Left ventricle myocardium inferior (tissue), 1 donor: ENCODE results near the gene HNMT. TPM values are rescaled to one million over a fixed set of nuclear protein-coding genes. Genes with fewer than 3 reads are reported as not detected.
"Not testable (repeated sequence)": the region's sequence is repeated elsewhere in the genome, so short reads cannot be mapped to it uniquely, and the experiment has no call there.

Experiments
- DNase-seq: peaks from one replicate; pipeline ENCODE4 v3.0.0-alpha.2; 2020
- H3K27ac ChIP-seq: fragments of 200-600 bp; replicated peaks from 2 replicates; pipeline ENCODE4 v1.8.0; 2021
- H3K27me3 ChIP-seq: fragments of 200-600 bp; 2 replicates; pipeline ENCODE4 v1.8.0; 2021; ENCODE audit warnings: low read depth
- H3K36me3 ChIP-seq: fragments of 200-600 bp; 2 replicates; pipeline ENCODE4 v1.8.0; 2021
- H3K4me1 ChIP-seq: fragments of 200-600 bp; 2 replicates; pipeline ENCODE4 v1.8.0; 2021
- H3K4me3 ChIP-seq: fragments of 200-600 bp; 2 replicates; pipeline ENCODE4 v1.8.0; 2021; ENCODE audit warnings: mild to moderate bottlenecking, moderate library complexity
- H3K9me3 ChIP-seq: fragments of 200-600 bp; replicated peaks from 2 replicates; pipeline ENCODE4 v1.8.0; 2021
- CTCF ChIP-seq: fragments of 200-600 bp; IDR thresholded peaks from 2 replicates; pipeline ENCODE4 v1.8.0; 2021; ENCODE audit warnings: antibody characterized with exemption, mild to moderate bottlenecking, borderline replicate concordance
- intact Hi-C: fragments of 100-400 bp; cut with micrococcal nuclease; formaldehyde crosslinking; loops from one replicate; pipeline ENCODE4 v1.11.0; 2022
- long read RNA-seq: library from polyadenylated mRNA; unstranded; transcript quantifications from one replicate; pipeline ENCODE4 v2.0.0, GENCODE V29; 2021
- total RNA-seq: library from RNA; stranded (reverse); fragmentation: NEBNext Ultra II Directional; extraction: Animal tissue kit (Norgen Biotek cat#: 25700); gene quantifications from one replicate; pipeline ENCODE4 v1.2.1, GENCODE V29; 2021
- donor health status: DM: no; HTN: yes; CAD: no; lungs with severe emphysema.

The HNMT gene
- 11.7 TPM for total RNA-seq
- long read RNA-seq, transcript HNMT-202 (6 exons, 3,295 nt) = major isoform, 7 of 7 reads
- long read RNA-seq, partial matches to known transcripts = 0 of 7 reads
- long read RNA-seq, other reads (novel, unspliced or antisense) = 0 of 7 reads

DNA sequence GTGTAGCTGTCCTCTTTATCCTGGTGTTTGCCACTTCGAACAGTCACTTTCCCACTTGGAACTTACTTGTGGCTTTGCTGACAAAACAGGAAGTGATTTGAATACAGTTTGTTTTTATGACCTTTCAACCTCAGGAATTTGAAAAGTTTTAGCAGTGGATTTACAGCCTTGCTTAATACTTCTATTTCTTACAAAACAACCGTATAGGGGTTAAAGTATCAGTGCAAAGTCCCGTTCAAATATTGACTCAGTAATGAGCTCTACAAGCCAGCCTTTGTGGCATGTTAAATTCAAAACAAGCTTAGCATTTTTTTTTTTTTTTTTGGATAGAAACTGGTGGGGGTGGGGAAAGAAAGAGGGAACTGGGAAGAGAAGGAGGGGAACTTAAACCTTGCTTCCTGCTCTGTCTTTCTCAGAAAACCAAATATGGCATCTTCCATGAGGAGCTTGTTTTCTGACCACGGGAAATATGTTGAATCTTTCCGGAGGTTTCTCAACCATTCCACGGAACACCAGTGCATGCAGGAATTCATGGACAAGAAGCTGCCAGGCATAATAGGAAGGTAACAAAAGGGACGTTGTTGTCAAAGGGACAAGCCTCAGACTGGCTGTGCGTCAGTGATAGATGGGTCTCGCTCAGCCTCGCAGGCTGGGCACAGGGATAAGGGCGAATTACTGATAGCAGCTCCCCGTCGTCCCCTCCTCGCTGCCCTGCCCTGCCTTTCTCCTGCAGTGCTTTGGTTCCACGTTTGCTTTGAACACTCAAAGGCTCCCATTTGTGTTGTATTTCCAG is at the start of gene HNMT:
TSS of gene HNMT (plus strand) at position 408 of the 793 bp plus-strand sequence. CDS start at position 427, 19 bp downstream.
- intact Hi-C loops = no loop called here
- no peak for DNase-seq

DNA sequence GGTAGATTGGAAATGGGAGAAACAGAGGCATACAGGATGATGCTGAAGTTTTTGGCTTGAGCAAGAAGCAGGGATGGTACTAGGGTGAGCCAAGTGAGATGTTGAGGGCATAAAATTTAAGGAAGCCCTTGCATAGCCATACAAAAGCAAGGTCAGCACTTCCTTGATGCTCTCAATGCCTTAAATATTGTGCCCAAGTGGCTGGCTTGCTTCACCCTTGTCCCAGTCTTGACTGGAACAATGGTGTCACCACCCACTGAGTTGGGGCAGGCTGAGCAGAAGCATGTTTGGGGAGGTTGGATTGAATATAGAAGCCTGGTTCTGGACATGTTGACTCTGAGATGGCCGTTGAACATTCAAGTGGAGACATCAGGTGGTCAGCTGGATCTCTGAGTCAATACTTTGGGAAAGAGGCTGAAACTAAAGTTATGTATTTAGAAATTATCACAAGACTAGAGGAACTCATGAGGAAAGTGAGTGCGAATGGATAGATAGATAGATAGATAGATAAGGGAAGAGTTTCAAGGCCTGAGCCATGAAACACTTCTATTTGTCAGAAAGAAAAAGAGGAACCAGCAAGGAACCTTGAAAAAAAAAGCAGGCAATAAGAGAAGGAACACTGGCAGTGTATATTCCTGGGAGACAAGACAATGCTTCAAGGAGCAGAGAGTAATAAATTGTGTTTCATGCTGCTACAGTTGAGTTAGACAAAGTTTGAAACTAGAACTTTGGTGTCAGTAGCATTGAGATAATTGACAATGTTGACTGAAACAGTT is 43.0 kb upstream of the HNMT start:
- no peak overlapping the region for H3K27ac ChIP-seq
- no peaks in the 10 kb centered on the region for H3K9me3 ChIP-seq
- no peak overlapping the region for H3K4me3 ChIP-seq
- intact Hi-C loops = no loop called here
- TF ChIP-seq CTCF = no peak
- no peaks in the 10 kb centered on the region for H3K27me3 ChIP-seq
- H3K36me3 ChIP-seq = no peaks in the 10 kb centered on the region
- H3K4me1 ChIP-seq = no peaks in the 10 kb centered on the region
- DNase-seq = no peak

More for the DNA sequence above, at the start of gene HNMT:
- H3K9me3 ChIP-seq = no peaks in the 10 kb centered on the region
- H3K4me1 ChIP-seq = peaks cover 30% of the 10 kb centered on the region
- H3K36me3 ChIP-seq = no peaks in the 10 kb centered on the region
- TF ChIP-seq CTCF = no peak
- H3K27ac ChIP-seq = peak within 1 kb of the TSS; percentile 86
- peak within 1 kb of the TSS; percentile 66 for H3K4me3 ChIP-seq
- H3K27me3 ChIP-seq = no peaks in the 10 kb centered on the region

DNA sequence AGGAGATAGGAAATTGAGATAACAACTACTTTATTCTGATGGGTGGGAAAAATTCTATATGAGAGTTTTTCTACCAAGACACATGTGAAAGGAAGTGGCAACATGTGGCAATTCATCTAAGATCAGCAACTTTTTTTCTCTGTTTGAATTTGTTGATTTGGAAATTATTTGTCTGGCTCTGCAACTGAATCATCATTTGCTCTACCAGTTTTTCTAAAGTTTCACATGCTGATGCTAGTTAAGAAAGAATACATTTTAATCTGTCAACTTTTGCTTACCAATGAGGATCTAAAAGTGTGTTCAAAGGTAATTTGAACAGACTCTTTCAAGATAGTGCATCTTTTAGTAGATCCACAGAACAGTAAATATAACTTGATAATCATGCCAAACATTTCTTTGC is 42.1 kb upstream of the HNMT start:
- intact Hi-C loops, H3K27ac ChIP-seq, DNase-seq, H3K4me1 ChIP-seq, H3K4me3 ChIP-seq, H3K36me3 ChIP-seq, H3K27me3 ChIP-seq, H3K9me3 ChIP-seq: not testable (repeated sequence)

DNA sequence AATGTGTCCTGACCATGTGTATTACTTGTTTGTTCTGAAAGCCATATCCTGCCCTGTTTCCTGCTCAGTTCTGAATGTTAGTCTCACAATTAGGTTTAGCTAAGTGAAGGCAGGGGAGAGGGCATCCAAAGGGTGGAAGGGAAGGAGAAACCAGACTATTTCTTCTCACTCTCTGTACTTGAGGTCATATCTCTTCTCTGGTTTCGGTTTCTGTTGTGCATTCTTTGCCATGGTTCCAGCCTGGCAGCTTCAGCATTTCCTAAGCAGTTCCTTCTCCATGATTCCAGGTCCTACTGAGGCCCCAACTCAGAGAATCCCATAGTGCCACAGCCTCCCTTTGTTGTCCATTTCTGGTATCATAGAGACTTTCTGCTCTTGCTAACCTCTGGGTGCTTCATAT is 40.3 kb upstream of the HNMT start:
- no peaks in the 10 kb centered on the region for H3K27me3 ChIP-seq
- no peaks in the 10 kb centered on the region for H3K4me1 ChIP-seq
- DNase-seq = no peak
- H3K9me3 ChIP-seq = no peaks in the 10 kb centered on the region
- intact Hi-C loops = no loop called here
- H3K4me3 ChIP-seq = no peak overlapping the region
- H3K27ac ChIP-seq = no peak overlapping the region
- no peak for TF ChIP-seq CTCF
- H3K36me3 ChIP-seq = no peaks in the 10 kb centered on the region

- TF ChIP-seq CTCF = no peak
- Histone ChIP-seq H3K4me1 (no peaks in the 10 kb centered on the region), H3K9me3 (no peaks in the 10 kb centered on the region), H3K4me3 (no peak overlapping the region), H3K36me3 (no peaks in the 10 kb centered on the region), H3K27me3 (no peaks in the 10 kb centered on the region), H3K27ac (no peak overlapping the region)
- intact Hi-C loops = no loop called here
- no peak for DNase-seq
Observed at GRCh38 chr2:137925599-137925998, 38.7 kb upstream of the HNMT start.
